HepG2 (cell line): Measurements from ENCODE around the gene SDR42E2. TPM values are rescaled to one million over a fixed set of nuclear protein-coding genes. Genes with fewer than 3 reads are reported as not detected.
"Not testable (repeated sequence)": the region's sequence is repeated elsewhere in the genome, so short reads cannot be mapped to it uniquely, and the experiment has no call there.

ENCODE experiments used
- ATAC-seq: fragments of 200-7000 bp; cut with Tn5 transposase; 3 replicates; pipeline ENCODE4 v1.9.1; 2020; ENCODE audit warnings: mild to moderate bottlenecking, moderate library complexity
- BruUV-seq: library from RNA; stranded (reverse); fragments of 400-500 nt; replicated peaks from 2 replicates; lab custom pipeline; 2021; lab: Mats Ljungman, UMichigan
- CTCF ChIA-PET: fragments of 300-600 bp; formaldehyde crosslinking; extraction: SDS; loops from one replicate; lab custom pipeline; 2021; ENCODE audit warnings: low total read pairs, inconsistent platforms, low intra/inter-chr PET ratio; lab: Yijun Ruan, JAX
- POLR2A ChIA-PET: fragments of 350-600 bp; sonication (Branson Sonifier 250); formaldehyde crosslinking; loops from one replicate; lab custom pipeline; 2020; ENCODE audit warnings: antibody characterized with exemption, inconsistent platforms; lab: Yijun Ruan, JAX
- DNase-seq: peaks from one replicate; pipeline ENCODE4 v3.0.0-alpha.2; 2015; ENCODE audit warnings: low spot score
- FAIRE-seq: peaks from 3 replicates; lab custom pipeline; 2011; peaks lifted over from hg19 to GRCh38; lab: Jason Lieb, UNC
- H2AFZ ChIP-seq: one replicate; pipeline ENCODE4 v1.6.1; 2011; ENCODE audit warnings: low read length, inconsistent platforms
- H3K27ac ChIP-seq: fragments of 300-600 bp; 3 replicates; pipeline ENCODE4 v1.8.0; 2011; ENCODE audit warnings: mixed run types, mild to moderate bottlenecking, mixed read lengths, low read length, inconsistent platforms; ENCODE audit not compliant: insufficient read depth; ENCODE audit errors: extremely low read length
- H3K27me3 ChIP-seq, 2 experiments: fragments of 200-600 bp in 1 of 2; 2 replicates in 1 of 2; 3 replicates in 1 of 2; pipeline versions ENCODE4 v1.6.0 to v1.8.0; 2011; ENCODE audit warnings: low read length in 2 of 2, mild to moderate bottlenecking in 2 of 2, moderate library complexity in 2 of 2, inconsistent platforms in 1 of 2; ENCODE audit not compliant: insufficient read depth in 2 of 2, control insufficient read depth in 1 of 2
- H3K36me3 ChIP-seq, 2 experiments: fragments of 200-600 bp in 1 of 2; replicated peaks in 1 of 2; 2 replicates in 1 of 2; 3 replicates in 1 of 2; pipeline versions ENCODE4 v1.5.1 to v1.8.0; 2011; ENCODE audit warnings: low read length in 2 of 2, inconsistent platforms in 1 of 2; ENCODE audit not compliant: insufficient read depth in 2 of 2, control insufficient read depth in 1 of 2
- H3K4me1 ChIP-seq: 2 replicates; pipeline ENCODE4 v1.5.1; 2012; ENCODE audit warnings: low read length, inconsistent platforms; ENCODE audit not compliant: insufficient read depth
- H3K4me2 ChIP-seq: 2 replicates; pipeline ENCODE4 v1.6.0; 2011; ENCODE audit warnings: low read depth, low read length, inconsistent platforms
- H3K4me3 ChIP-seq, 3 experiments: fragments of 200-600 bp in 1 of 3; sonication (generic), shearing (Covaris generic) in 1 of 3; replicated peaks in 1 of 3; 2 replicates each; pipeline ENCODE4 v1.5.1; 2011 to 2016; ENCODE audit warnings: low read length in 3 of 3, inconsistent platforms in 2 of 3, low read depth in 2 of 3, mild to moderate bottlenecking in 2 of 3, control low read depth in 1 of 3, mixed read lengths in 1 of 3; ENCODE audit not compliant: insufficient read depth in 1 of 3
- H3K79me2 ChIP-seq: one replicate; pipeline ENCODE4 v1.6.1; 2011; ENCODE audit warnings: low read length, inconsistent platforms; ENCODE audit not compliant: insufficient read depth
- H3K9ac ChIP-seq: 2 replicates; pipeline ENCODE4 v1.6.0; 2011; ENCODE audit warnings: mild to moderate bottlenecking, low read depth, low read length, inconsistent platforms; ENCODE audit not compliant: insufficient read depth
- H3K9me3 ChIP-seq: 2 replicates; pipeline ENCODE4 v1.5.1; 2012; ENCODE audit warnings: mild to moderate bottlenecking, low read length
- H4K20me1 ChIP-seq: 2 replicates; pipeline ENCODE4 v1.6.0; 2011; ENCODE audit warnings: inconsistent platforms, mild to moderate bottlenecking, low read length, moderate library complexity; ENCODE audit not compliant: insufficient read depth
- ARNT ChIP-seq: fragments of 450-650 bp; IDR thresholded peaks from 2 replicates; pipeline ENCODE4 v1.6.1; 2017
- CEBPB ChIP-seq: IDR thresholded peaks from 2 replicates; pipeline ENCODE4 v1.6.1; 2011; ENCODE audit warnings: low read depth, low read length, improper control_type of control experiment, borderline replicate concordance
- CEBPG ChIP-seq: IDR thresholded peaks from 2 replicates; pipeline ENCODE4 v1.6.1; 2016
- FOXP1 ChIP-seq, 2 experiments: fragments of 450-650 bp in 1 of 2; IDR thresholded peaks; 2 replicates each; pipeline ENCODE4 v1.6.1; 2017 to 2018; ENCODE audit warnings: antibody characterized with exemption in 1 of 2
- PHB2 ChIP-seq: fragments of 450-650 bp; IDR thresholded peaks from 2 replicates; pipeline ENCODE4 v1.6.1; 2018; ENCODE audit not compliant: partially characterized antibody
- ZNF296 ChIP-seq: sonication (generic); formaldehyde crosslinking; conservative IDR thresholded peaks from 2 replicates; pipeline ENCODE4 v1.5.0; 2020; ENCODE audit warnings: mild to moderate bottlenecking, missing genetic modification reagents
- ZNF460 ChIP-seq: sonication (generic); formaldehyde crosslinking; IDR thresholded peaks from 2 replicates; pipeline ENCODE4 v1.5.1; 2020; ENCODE audit warnings: missing genetic modification reagents, mild to moderate bottlenecking, borderline replicate concordance
- WGBS: methylation state at CpG from one replicate; pipeline ENCODE4 v1.1.6; 2017; ENCODE audit warnings: low lambda C conversion rate; 5-methylcytosine and 5-hydroxymethylcytosine counted together
- in situ Hi-C: cut with HindIII; loops from 2 replicates; pipeline ENCODE4 v1.10.0; 2017; ENCODE audit warnings: low pct_unique_long_range_greater_than_20kb; ENCODE audit not compliant: extremely low pct_ligation_motif_present
- intact Hi-C: fragments of 100-400 bp; cut with micrococcal nuclease; formaldehyde crosslinking; loops from one replicate; pipeline ENCODE4 v1.10.0; 2022; ENCODE audit not compliant: unreplicated experiment
- polyA plus RNA-seq, 8 experiments: library from polyadenylated mRNA; depleted of rRNA in 3 of 8; stranded (reverse) in 7 of 8; unstranded in 1 of 8; fragments of >200 nt; fragmentation: Illumina TruSeq in 4 of 8; extraction: Trizol in 4 of 8; gene quantifications; 2 replicates each; pipeline versions ENCODE4 v1.2.1 to v1.2.3, GENCODE V29; 2011 to 2016; ENCODE audit warnings: low read depth in 4 of 8, missing spikeins in 1 of 8, mixed read lengths in 1 of 8; ENCODE audit not compliant: insufficient read depth in 1 of 8
- total RNA-seq, 5 experiments: library from RNA; depleted of rRNA; stranded (reverse); fragments of >200 nt; fragmentation: Illumina TruSeq; extraction: Trizol; gene quantifications; 2 replicates each; pipeline ENCODE4 v1.2.3, GENCODE V29; 2016; ENCODE audit warnings: low read depth in 1 of 5
- TF ChIP-seq, protein P1 (sequence below): sonication (generic); formaldehyde crosslinking; IDR thresholded peaks from 2 replicates; pipeline ENCODE4 v1.4.0; 2020; ENCODE audit warnings: missing genetic modification reagents, low read depth, mild to moderate bottlenecking, borderline replicate concordance
- TF ChIP-seq, protein P2 (sequence below), 2 experiments: sonication (generic) in 1 of 2; formaldehyde crosslinking in 1 of 2; IDR thresholded peaks; 2 replicates each; pipeline versions ENCODE4 v1.6.1 to v1.9.0; 2014 to 2022; ENCODE audit warnings: antibody characterized with exemption in 1 of 2, borderline replicate concordance in 1 of 2, inconsistent platforms in 1 of 2, low read depth in 1 of 2, missing genetic modification reagents in 1 of 2

Gene SDR42E2
- total and polyA plus RNA-seq, 2 of the 13 experiments (the other 11 are each of a cell fraction or from before 2014, with no cell fraction given) = 0.05 to 0.11 TPM

DNA sequence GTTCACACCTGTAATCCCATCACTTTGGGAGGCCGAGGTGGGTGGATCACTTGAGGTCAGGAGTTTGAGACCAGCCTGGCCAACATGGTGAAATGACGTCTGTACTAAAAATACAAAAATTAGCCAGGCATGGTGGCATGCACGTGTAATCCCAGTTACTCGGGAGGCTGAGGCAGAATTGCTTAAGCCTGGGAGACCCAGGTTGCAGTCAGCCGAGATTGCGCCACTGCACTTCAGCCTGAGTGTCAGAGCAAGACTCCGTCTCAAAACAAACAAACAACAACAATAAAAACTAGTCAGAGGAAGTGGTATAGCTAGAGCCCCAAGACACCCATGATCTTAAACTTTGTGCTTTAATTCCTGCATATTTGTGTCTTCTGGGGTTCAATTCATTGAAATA, 9.2 kb upstream of the SDR42E2 start:
- FAIRE-seq, H3K4me1 ChIP-seq, intact Hi-C loops, BruUV-seq, ATAC-seq, in situ Hi-C loops, H3K36me3 ChIP-seq, POLR2A ChIA-PET, H3K9ac ChIP-seq, H3K27ac ChIP-seq, H4K20me1 ChIP-seq, H3K79me2 ChIP-seq, H2AFZ ChIP-seq, H3K4me2 ChIP-seq, H3K4me3 ChIP-seq, H3K9me3 ChIP-seq, DNase-seq, CTCF ChIA-PET: not testable (repeated sequence)
- 5% methylated on average over 7 of the region's 7 CpGs for WGBS
- peak; percentile 74 for TF ChIP-seq ZNF460 (CRISPR knock-in tag)
- TF ChIP-seq CEBPB = peak; percentile 66; the same call in 1 of the 2 replicates
- peak; percentile 41; the same call in 1 of the 2 replicates for TF ChIP-seq CEBPG
- peaks cover 6 to 50% of the 10 kb centered on the region in 2 experiments; a peak in 4 of 5 replicates for H3K27me3 ChIP-seq

DNA sequence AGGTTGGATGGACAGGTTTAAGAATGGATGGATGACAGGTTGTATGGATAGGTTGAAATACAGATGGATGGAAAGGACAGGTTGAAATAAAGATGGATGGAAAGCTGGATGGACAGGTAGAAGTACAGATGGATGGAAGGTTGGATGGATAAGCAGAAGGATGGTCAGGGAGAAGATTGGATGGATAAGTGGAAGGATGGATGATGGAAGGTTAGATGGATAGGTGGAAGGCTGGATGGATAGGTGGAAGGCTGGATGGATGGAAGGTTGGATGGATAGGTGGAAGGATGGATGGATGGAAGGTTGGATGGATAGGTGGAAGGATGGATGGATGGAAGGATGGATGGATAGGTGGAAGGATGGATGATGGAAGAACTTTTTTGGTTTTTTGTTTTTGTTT, 905 bp upstream of the SDR42E2 start:
- intact Hi-C loops (no loop called here), in situ Hi-C loops (no loop called here)
- Histone ChIP-seq H3K27ac (no peak overlapping the region), H3K36me3 (no peaks in the 10 kb centered on the region), H3K79me2 (no peaks in the 10 kb centered on the region), H3K27me3 (peaks cover 7 to 25% of the 10 kb centered on the region in 2 experiments; a peak in 4 of 5 replicates), H3K9me3 (peaks cover under 1% of the 10 kb centered on the region; the same call in 1 of the 2 replicates), H2AFZ (no peak overlapping the region), H3K4me1 (peaks cover 31% of the 10 kb centered on the region), H3K9ac (no peak overlapping the region), H3K4me3 (no peak overlapping the region), H3K4me2 (no peak overlapping the region), H4K20me1 (no peaks in the 10 kb centered on the region)
- BruUV-seq = no TSS peak
- ATAC-seq (no peak), DNase-seq (no peak), FAIRE-seq (peak; percentile 42)
- ChIA-PET CTCF (no interaction called here), POLR2A (no interaction called here)
- peak; percentile 81 for TF ChIP-seq PHB2
- no peak for TF ChIP-seq ZNF296 (CRISPR knock-in tag)
- no peak for TF ChIP-seq CEBPG
- TF ChIP-seq, protein P1, sequence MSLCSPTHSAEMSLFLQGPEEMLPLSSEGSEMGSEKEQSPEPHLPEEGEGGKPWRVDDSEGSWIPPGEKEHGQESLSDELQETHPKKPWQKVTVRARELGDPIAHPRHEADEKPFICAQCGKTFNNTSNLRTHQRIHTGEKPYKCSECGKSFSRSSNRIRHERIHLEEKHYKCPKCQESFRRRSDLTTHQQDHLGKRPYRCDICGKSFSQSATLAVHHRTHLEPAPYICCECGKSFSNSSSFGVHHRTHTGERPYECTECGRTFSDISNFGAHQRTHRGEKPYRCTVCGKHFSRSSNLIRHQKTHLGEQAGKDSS (CRISPR knock-in tag) = no peak
- 0 out of 2 replicates have a peak, but pooled peaks have one; percentile 74 for TF ChIP-seq ARNT
- 0 out of 2 replicates have a peak, but pooled peaks have one; percentile 25 for TF ChIP-seq FOXP1 (IDR thresholded peaks at IDR 0.05)
- no peak for TF ChIP-seq FOXP1 (CRISPR knock-in tag; IDR thresholded peaks at IDR 0.05)
- TF ChIP-seq, protein P2, sequence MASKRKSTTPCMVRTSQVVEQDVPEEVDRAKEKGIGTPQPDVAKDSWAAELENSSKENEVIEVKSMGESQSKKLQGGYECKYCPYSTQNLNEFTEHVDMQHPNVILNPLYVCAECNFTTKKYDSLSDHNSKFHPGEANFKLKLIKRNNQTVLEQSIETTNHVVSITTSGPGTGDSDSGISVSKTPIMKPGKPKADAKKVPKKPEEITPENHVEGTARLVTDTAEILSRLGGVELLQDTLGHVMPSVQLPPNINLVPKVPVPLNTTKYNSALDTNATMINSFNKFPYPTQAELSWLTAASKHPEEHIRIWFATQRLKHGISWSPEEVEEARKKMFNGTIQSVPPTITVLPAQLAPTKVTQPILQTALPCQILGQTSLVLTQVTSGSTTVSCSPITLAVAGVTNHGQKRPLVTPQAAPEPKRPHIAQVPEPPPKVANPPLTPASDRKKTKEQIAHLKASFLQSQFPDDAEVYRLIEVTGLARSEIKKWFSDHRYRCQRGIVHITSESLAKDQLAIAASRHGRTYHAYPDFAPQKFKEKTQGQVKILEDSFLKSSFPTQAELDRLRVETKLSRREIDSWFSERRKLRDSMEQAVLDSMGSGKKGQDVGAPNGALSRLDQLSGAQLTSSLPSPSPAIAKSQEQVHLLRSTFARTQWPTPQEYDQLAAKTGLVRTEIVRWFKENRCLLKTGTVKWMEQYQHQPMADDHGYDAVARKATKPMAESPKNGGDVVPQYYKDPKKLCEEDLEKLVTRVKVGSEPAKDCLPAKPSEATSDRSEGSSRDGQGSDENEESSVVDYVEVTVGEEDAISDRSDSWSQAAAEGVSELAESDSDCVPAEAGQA (IDR thresholded peaks at IDR 0.05; ENCODE audit: low read depth) = no peak
- TF ChIP-seq, protein P2 (CRISPR knock-in tag; IDR thresholded peaks at IDR 0.05; ENCODE audit: borderline replicate concordance) = no peak
